HG03457 (cell line): ENCODE data around the gene CAPN8.

Source experiments
- ATAC-seq: cut with Tn5 transposase; IDR thresholded peaks from one replicate; pipeline ENCODE4 v1.9.1; 2021; ENCODE audit warnings: moderate number of reproducible peaks; ENCODE audit not compliant: unreplicated experiment

CAPN8 gene

GRCh38 chr1:223665592-223666312 is at the start of gene CAPN8:
Gene CAPN8, minus strand, starts transcription at chr1:223665701. Its CDS starts 55 bp downstream, at chr1:223665646.
- ATAC-seq, result no peak

GRCh38 chr1:223714849-223715603 is 49.5 kb upstream of the CAPN8 start:
- no peak for ATAC-seq

- ATAC-seq, result no peak
Measured at GRCh38 chr1:223714421-223714724, 48.9 kb upstream of the CAPN8 start.

GRCh38 chr1:223713546-223714420 is 48.3 kb upstream of the CAPN8 start:
- no peak for ATAC-seq

- ATAC-seq, result no peak
Measured at GRCh38 chr1:223712850-223713474, 47.5 kb upstream of the CAPN8 start.

- no peak for ATAC-seq
Measured at GRCh38 chr1:223712194-223712849, 46.8 kb upstream of the CAPN8 start, which contains the start of gene CAPN2. Gene CAPN2, plus strand, starts transcription at chr1:223712539. Its CDS starts 102 bp downstream, at chr1:223712641.

GRCh38 chr1:223711747-223712193 is 46.3 kb upstream of the CAPN8 start:
- ATAC-seq, result no peak

- ATAC-seq, result no peak
Measured at GRCh38 chr1:223711173-223711572, 45.7 kb upstream of the CAPN8 start.

GRCh38 chr1:223710179-223711133 is 45.0 kb upstream of the CAPN8 start:
- ATAC-seq, result no peak

- no peak for ATAC-seq
Measured at GRCh38 chr1:223709598-223709997, 44.1 kb upstream of the CAPN8 start.

- ATAC-seq, result no peak
Measured at GRCh38 chr1:223708651-223709268, 43.3 kb upstream of the CAPN8 start.

GRCh38 chr1:223708001-223708359 is 42.5 kb upstream of the CAPN8 start:
- no peak for ATAC-seq

GRCh38 chr1:223707256-223708000 is 41.9 kb upstream of the CAPN8 start:
- no peak for ATAC-seq

- no peak for ATAC-seq
Measured at GRCh38 chr1:223706077-223706973, 40.8 kb upstream of the CAPN8 start.

- no peak for ATAC-seq
Measured at GRCh38 chr1:223704921-223705878, 39.7 kb upstream of the CAPN8 start.

GRCh38 chr1:223703668-223704013 is 38.1 kb upstream of the CAPN8 start:
- ATAC-seq, result no peak
